NB4 (cell line): ENCODE data around the gene USP44.

ENCODE experiments used
- MYC ChIP-seq: IDR thresholded peaks from 2 replicates; pipeline ENCODE4 v1.6.1; 2011; ENCODE audit warnings: low read depth, low read length
- POLR2A ChIP-seq: IDR thresholded peaks from 2 replicates; pipeline ENCODE4 v1.6.1; 2011; ENCODE audit warnings: mild to moderate bottlenecking; ENCODE audit not compliant: insufficient read length; ENCODE audit errors: extremely low read depth
- TF ChIP-seq, protein P1 (sequence below): IDR thresholded peaks from one replicate; pipeline ENCODE4 v1.5.1; 2012; ENCODE audit warnings: low read depth, low read length

DNA sequence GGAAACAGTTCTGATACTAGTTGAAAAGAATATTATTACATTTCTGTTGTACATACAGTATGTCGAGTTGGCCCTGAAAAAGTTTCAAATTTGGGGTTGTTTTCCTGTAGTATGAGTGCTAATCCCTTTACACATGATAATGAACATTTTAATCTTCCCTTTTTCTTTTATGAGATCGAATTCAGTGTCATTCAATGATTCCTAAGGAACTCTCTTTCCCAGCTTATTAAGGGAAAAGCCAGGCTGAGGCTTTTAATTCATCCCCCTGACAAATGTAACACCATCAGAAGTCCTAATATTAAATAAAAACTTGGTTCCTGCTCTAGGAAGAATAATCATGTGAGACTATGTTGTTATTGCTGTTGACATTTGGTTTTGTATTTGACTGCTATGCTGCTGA lies 42.9 kb upstream of the USP44 start:
- TF ChIP-seq, protein P1, sequence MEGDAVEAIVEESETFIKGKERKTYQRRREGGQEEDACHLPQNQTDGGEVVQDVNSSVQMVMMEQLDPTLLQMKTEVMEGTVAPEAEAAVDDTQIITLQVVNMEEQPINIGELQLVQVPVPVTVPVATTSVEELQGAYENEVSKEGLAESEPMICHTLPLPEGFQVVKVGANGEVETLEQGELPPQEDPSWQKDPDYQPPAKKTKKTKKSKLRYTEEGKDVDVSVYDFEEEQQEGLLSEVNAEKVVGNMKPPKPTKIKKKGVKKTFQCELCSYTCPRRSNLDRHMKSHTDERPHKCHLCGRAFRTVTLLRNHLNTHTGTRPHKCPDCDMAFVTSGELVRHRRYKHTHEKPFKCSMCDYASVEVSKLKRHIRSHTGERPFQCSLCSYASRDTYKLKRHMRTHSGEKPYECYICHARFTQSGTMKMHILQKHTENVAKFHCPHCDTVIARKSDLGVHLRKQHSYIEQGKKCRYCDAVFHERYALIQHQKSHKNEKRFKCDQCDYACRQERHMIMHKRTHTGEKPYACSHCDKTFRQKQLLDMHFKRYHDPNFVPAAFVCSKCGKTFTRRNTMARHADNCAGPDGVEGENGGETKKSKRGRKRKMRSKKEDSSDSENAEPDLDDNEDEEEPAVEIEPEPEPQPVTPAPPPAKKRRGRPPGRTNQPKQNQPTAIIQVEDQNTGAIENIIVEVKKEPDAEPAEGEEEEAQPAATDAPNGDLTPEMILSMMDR = no peak
- TF ChIP-seq POLR2A (no peak), MYC (no peak)
